K562 (cell line): ENCODE results near the gene PARD3. TPM values are rescaled to one million over a fixed set of nuclear protein-coding genes. Genes with fewer than 3 reads are reported as not detected.

ENCODE experiments used
- BRF1 ChIP-seq: IDR thresholded peaks from 3 replicates; pipeline ENCODE4 v1.6.1; 2011; ENCODE audit warnings: borderline replicate concordance, mild to moderate bottlenecking; ENCODE audit not compliant: insufficient read length; ENCODE audit errors: extremely low read depth
- CGGBP1 ChIP-seq: fragments of 250-450 bp; sonication (Bioruptor Pico); IDR thresholded peaks from 2 replicates; pipeline ENCODE4 v1.9.0; 2021; ENCODE audit warnings: mild to moderate bottlenecking
- GABPB1 ChIP-seq: sonication (generic); formaldehyde crosslinking; IDR thresholded peaks from 2 replicates; pipeline ENCODE4 v1.8.0; 2022; ENCODE audit warnings: mild to moderate bottlenecking, missing genetic modification reagents
- GATA2 ChIP-seq: sonication (generic); formaldehyde crosslinking; IDR thresholded peaks from 2 replicates; pipeline ENCODE4 v1.4.0; 2020; ENCODE audit warnings: mild to moderate bottlenecking, missing genetic modification reagents
- GTF2F1 ChIP-seq: IDR thresholded peaks from 2 replicates; pipeline ENCODE4 v1.6.1; 2011; ENCODE audit warnings: low read depth, low read length, improper control_type of control experiment
- JUND ChIP-seq, 2 experiments: IDR thresholded peaks; 2 replicates in 1 of 2; 3 replicates in 1 of 2; pipeline ENCODE4 v1.6.1; 2011; ENCODE audit warnings: borderline replicate concordance in 2 of 2, low read depth in 2 of 2, low read length in 2 of 2, improper control_type of control experiment in 1 of 2, missing biosample characterization in 1 of 2, missing genetic modification characterization in 1 of 2, missing genetic modification reagents in 1 of 2
- MEIS2 ChIP-seq: fragments of 450-650 bp; IDR thresholded peaks from 2 replicates; pipeline ENCODE4 v1.6.1; 2014; ENCODE audit warnings: mild to moderate bottlenecking; ENCODE audit not compliant: partially characterized antibody
- MYNN ChIP-seq, 2 experiments: sonication (generic); formaldehyde crosslinking in 1 of 2; IDR thresholded peaks; 2 replicates each; pipeline versions ENCODE4 v1.5.0 to v1.6.1; 2016 to 2020; ENCODE audit warnings: antibody characterized with exemption in 1 of 2, missing genetic modification reagents in 1 of 2
- NCOA2 ChIP-seq, 2 experiments: fragments of 450-650 bp; IDR thresholded peaks; 2 replicates each; pipeline ENCODE4 v1.6.1; 2018; ENCODE audit warnings: mild to moderate bottlenecking in 2 of 2, moderate library complexity in 1 of 2; ENCODE audit not compliant: partially characterized antibody in 2 of 2
- NCOR1 ChIP-seq: fragments of 450-650 bp; IDR thresholded peaks from 2 replicates; pipeline ENCODE4 v1.6.1; 2016; ENCODE audit warnings: mild to moderate bottlenecking, moderate library complexity
- PPARD ChIP-seq: fragments of 250-450 bp; sonication (Bioruptor Pico); IDR thresholded peaks from 2 replicates; pipeline ENCODE4 v1.8.0; 2022; ENCODE audit warnings: inconsistent platforms, mild to moderate bottlenecking, moderate library complexity
- PRPF4 ChIP-seq: fragments of 200-400 bp; formaldehyde crosslinking; IDR thresholded peaks from one replicate; pipeline ENCODE4 v1.6.1; 2017; ENCODE audit warnings: low read length, low read depth, mild to moderate bottlenecking; ENCODE audit not compliant: insufficient read depth, poor library complexity, severe bottlenecking
- RCOR1 ChIP-seq, 2 experiments: IDR thresholded peaks; 2 replicates each; pipeline ENCODE4 v1.6.1; 2012; ENCODE audit warnings: low read depth in 2 of 2, low read length in 2 of 2, borderline replicate concordance in 1 of 2, improper control_type of control experiment in 1 of 2
- TCF3 ChIP-seq: sonication (generic); formaldehyde crosslinking; IDR thresholded peaks from 2 replicates; pipeline ENCODE4 v1.4.0; 2020; ENCODE audit warnings: mild to moderate bottlenecking, missing genetic modification reagents
- THRB ChIP-seq: fragments of 450-650 bp; formaldehyde crosslinking; conservative IDR thresholded peaks from 2 replicates; pipeline ENCODE4 v1.4.0; 2022; ENCODE audit warnings: mild to moderate bottlenecking, missing genetic modification characterization
- polyA plus RNA-seq, 8 experiments: library from polyadenylated mRNA; depleted of rRNA in 4 of 8; stranded (reverse) in 5 of 8; unstranded in 3 of 8; fragments of >200 nt; fragmentation: Nextera tagmentation in 2 of 8; fragmentation: Illumina TruSeq in 1 of 8; extraction: Ambion mirVana in 2 of 8; extraction: Trizol in 1 of 8; gene quantifications; 2 replicates each; pipeline versions ENCODE4 v1.2.1 to v1.2.3, GENCODE V29; 2011 to 2014; ENCODE audit warnings: inconsistent platforms in 1 of 8, missing spikeins in 1 of 8
- total RNA-seq, 7 experiments: library from RNA; depleted of rRNA in 6 of 7; stranded (reverse); fragments of >200 nt in 6 of 7; fragmentation: Illumina TruSeq in 2 of 7; extraction: Trizol in 2 of 7; gene quantifications; 2 replicates each; pipeline versions ENCODE4 v1.2.1 to v1.2.3, GENCODE V29; 2011 to 2021; ENCODE audit warnings: low replicate concordance in 1 of 7
- TF ChIP-seq, protein P1 (sequence below), 2 experiments: fragments of 200-800 bp in 1 of 2; sonication (Bioruptor generic) in 1 of 2; sonication (generic) in 1 of 2; formaldehyde crosslinking in 1 of 2; IDR thresholded peaks in 1 of 2; conservative IDR thresholded peaks in 1 of 2; 2 replicates each; pipeline versions ENCODE4 v1.5.0 to v1.6.1; 2016 to 2020; ENCODE audit warnings: missing compliant biosample characterization in 1 of 2, missing genetic modification characterization in 1 of 2, missing genetic modification reagents in 1 of 2
- TF ChIP-seq, protein P2 (sequence below): fragments of 450-650 bp; IDR thresholded peaks from 2 replicates; pipeline ENCODE4 v1.6.1; 2018; ENCODE audit not compliant: partially characterized antibody

Gene PARD3
- total and polyA plus RNA-seq, 9 of the 15 experiments (the other 6 are each of a cell fraction or from before 2014, with no cell fraction given), result 2.7 to 11.7 (median 7.7) TPM

DNA sequence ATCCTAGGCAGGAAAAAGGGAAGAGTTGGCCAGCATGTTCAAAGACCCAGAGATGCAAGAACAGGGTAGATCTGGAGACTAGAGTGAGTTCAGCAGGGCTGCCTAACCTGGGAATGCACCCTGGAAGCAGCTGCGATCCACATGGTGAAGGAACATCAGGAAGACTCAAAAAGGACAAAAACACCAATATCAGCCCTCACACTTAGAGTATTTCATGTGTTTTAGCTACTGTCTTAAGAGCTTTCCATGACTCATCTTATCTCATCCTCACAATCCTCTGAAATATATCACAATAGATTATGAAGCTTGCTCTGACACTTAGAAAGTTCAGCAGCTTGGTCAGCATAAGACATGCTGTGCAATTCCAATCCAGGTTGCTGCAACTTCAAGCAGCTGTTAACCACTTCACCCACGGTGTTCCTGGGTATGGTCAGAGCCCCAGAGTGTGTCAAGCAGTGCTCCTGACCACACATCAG lies 380.9 kb downstream of the PARD3 start (continued):
- TF ChIP-seq TCF3 (CRISPR knock-in tag) (peak; percentile 77), GATA2 (peak; percentile 46; the same call in 1 of the 2 replicates), GABPB1 (CRISPR knock-in tag) (no peak), PRPF4 (no peak), RCOR1 (IDR thresholded peaks at IDR 0.05; ENCODE audit: borderline replicate concordance in 1 of 2, low read depth in 2 of 2, low read length in 2 of 2) (no peak), CGGBP1 (CRISPR knock-in tag) (no peak), MYNN (IDR thresholded peaks at IDR 0.05) (no peak), MYNN (CRISPR knock-in tag; IDR thresholded peaks at IDR 0.05) (no peak), THRB (CRISPR knock-in tag) (no peak), GTF2F1 (no peak), NCOA2 (IDR thresholded peaks at IDR 0.05; ENCODE audit: partially characterized antibody in 2 of 2) (no peak), JUND (IDR thresholded peaks at IDR 0.05; ENCODE audit: borderline replicate concordance, low read depth, low read length) (peak; percentile 79), JUND (tag; IDR thresholded peaks at IDR 0.05; ENCODE audit: borderline replicate concordance, low read depth, low read length) (peak; percentile 65; the same call in 1 of the 3 replicates), PPARD (no peak), BRF1 (no peak), MEIS2 (peak; percentile 40), NCOR1 (no peak)
- TF ChIP-seq, protein P1, sequence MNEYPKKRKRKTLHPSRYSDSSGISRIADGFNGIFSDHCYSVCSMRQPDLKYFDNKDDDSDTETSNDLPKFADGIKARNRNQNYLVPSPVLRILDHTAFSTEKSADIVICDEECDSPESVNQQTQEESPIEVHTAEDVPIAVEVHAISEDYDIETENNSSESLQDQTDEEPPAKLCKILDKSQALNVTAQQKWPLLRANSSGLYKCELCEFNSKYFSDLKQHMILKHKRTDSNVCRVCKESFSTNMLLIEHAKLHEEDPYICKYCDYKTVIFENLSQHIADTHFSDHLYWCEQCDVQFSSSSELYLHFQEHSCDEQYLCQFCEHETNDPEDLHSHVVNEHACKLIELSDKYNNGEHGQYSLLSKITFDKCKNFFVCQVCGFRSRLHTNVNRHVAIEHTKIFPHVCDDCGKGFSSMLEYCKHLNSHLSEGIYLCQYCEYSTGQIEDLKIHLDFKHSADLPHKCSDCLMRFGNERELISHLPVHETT (CRISPR knock-in tag; conservative IDR thresholded peaks at IDR 0.05 in 1 of 2, IDR thresholded peaks at IDR 0.05 in 1 of 2), result no peak
- TF ChIP-seq, protein P2, sequence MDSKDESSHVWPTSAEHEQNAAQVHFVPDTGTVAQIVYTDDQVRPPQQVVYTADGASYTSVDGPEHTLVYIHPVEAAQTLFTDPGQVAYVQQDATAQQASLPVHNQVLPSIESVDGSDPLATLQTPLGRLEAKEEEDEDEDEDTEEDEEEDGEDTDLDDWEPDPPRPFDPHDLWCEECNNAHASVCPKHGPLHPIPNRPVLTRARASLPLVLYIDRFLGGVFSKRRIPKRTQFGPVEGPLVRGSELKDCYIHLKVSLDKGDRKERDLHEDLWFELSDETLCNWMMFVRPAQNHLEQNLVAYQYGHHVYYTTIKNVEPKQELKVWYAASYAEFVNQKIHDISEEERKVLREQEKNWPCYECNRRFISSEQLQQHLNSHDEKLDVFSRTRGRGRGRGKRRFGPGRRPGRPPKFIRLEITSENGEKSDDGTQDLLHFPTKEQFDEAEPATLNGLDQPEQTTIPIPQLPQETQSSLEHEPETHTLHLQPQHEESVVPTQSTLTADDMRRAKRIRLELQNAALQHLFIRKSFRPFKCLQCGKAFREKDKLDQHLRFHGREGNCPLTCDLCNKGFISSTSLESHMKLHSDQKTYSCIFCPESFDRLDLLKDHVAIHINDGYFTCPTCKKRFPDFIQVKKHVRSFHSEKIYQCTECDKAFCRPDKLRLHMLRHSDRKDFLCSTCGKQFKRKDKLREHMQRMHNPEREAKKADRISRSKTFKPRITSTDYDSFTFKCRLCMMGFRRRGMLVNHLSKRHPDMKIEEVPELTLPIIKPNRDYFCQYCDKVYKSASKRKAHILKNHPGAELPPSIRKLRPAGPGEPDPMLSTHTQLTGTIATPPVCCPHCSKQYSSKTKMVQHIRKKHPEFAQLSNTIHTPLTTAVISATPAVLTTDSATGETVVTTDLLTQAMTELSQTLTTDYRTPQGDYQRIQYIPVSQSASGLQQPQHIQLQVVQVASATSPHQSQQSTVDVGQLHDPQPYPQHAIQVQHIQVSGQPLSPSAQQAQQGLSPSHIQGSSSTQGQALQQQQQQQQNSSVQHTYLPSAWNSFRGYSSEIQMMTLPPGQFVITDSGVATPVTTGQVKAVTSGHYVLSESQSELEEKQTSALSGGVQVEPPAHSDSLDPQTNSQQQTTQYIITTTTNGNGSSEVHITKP, result no peak
